OCI-LY7 (cell line): ENCODE measurements around the gene ZMIZ1. TPM values are rescaled to one million over a fixed set of nuclear protein-coding genes. Genes with fewer than 3 reads are reported as not detected.

Experiments used
- BruUV-seq: library from RNA; stranded (reverse); fragments of 400-500 nt; replicated peaks from 2 replicates; lab custom pipeline; 2021; lab: Mats Ljungman, UMichigan
- CTCF ChIA-PET: fragments of 300-600 bp; sonication (Branson Sonifier 250); formaldehyde crosslinking; loops from one replicate; lab custom pipeline; 2022; ENCODE audit warnings: antibody characterized with exemption; ENCODE audit not compliant: unreplicated experiment; lab: Charles Lee
- POLR2A ChIA-PET: fragments of 300-600 bp; sonication (Branson Sonifier 250); formaldehyde crosslinking; loops from one replicate; lab custom pipeline; 2022; ENCODE audit warnings: antibody characterized with exemption; lab: Charles Lee
- DNase-seq: peaks from one replicate; pipeline ENCODE4 v3.0.0-alpha.2; 2015; ENCODE audit warnings: low spot score
- H2AFZ ChIP-seq: fragments of 200-600 bp; sonication (generic), shearing (Covaris generic); 2 replicates; pipeline ENCODE4 v1.6.1; 2014; ENCODE audit warnings: mild to moderate bottlenecking, antibody characterized with exemption, low read length, moderate library complexity
- H3K27ac ChIP-seq: fragments of 200-600 bp; sonication (generic); 2 replicates; pipeline ENCODE4 v1.5.1; 2014; ENCODE audit warnings: mixed run types, low read depth, mild to moderate bottlenecking, moderate library complexity, low read length, inconsistent platforms; ENCODE audit not compliant: poor library complexity, severe bottlenecking
- H3K36me3 ChIP-seq: fragments of 200-600 bp; sonication (generic); 2 replicates; pipeline ENCODE4 v1.6.1; 2014; ENCODE audit warnings: mild to moderate bottlenecking, antibody characterized with exemption, low read length, moderate library complexity, mixed read lengths; ENCODE audit not compliant: insufficient read depth
- H3K4me1 ChIP-seq: fragments of 200-600 bp; sonication (generic); 2 replicates; pipeline ENCODE4 v1.5.1; 2014; ENCODE audit warnings: mild to moderate bottlenecking, low read length; ENCODE audit not compliant: insufficient read depth, poor library complexity, severe bottlenecking
- H3K4me2 ChIP-seq: fragments of 200-600 bp; sonication (generic); 2 replicates; pipeline ENCODE4 v1.6.1; 2014; ENCODE audit warnings: mild to moderate bottlenecking, low read length
- H3K4me3 ChIP-seq: fragments of 200-600 bp; sonication (generic); 2 replicates; pipeline ENCODE4 v1.5.1; 2014; ENCODE audit warnings: mild to moderate bottlenecking, low read depth, low read length; ENCODE audit not compliant: poor library complexity, severe bottlenecking
- H3K79me2 ChIP-seq: fragments of 200-600 bp; sonication (generic); 2 replicates; pipeline ENCODE4 v1.6.1; 2016; ENCODE audit warnings: low read depth, mild to moderate bottlenecking, low read length, moderate library complexity, mixed read lengths; ENCODE audit not compliant: insufficient read depth
- H3K9me2 ChIP-seq: fragments of 200-600 bp; sonication (generic); 2 replicates; pipeline ENCODE4 v1.6.1; 2016; ENCODE audit warnings: mild to moderate bottlenecking, low read length, mixed read lengths; ENCODE audit not compliant: insufficient read depth
- H3K9me3 ChIP-seq: fragments of 200-600 bp; sonication (generic); 2 replicates; pipeline ENCODE4 v1.6.1; 2014; ENCODE audit warnings: mild to moderate bottlenecking, mixed run types, low read length, mixed read lengths
- H4K20me1 ChIP-seq: fragments of 200-600 bp; sonication (generic); 2 replicates; pipeline ENCODE4 v1.6.1; 2014; ENCODE audit warnings: mild to moderate bottlenecking, antibody characterized with exemption, low read length, moderate library complexity, mixed read lengths; ENCODE audit not compliant: insufficient read depth
- CTCF ChIP-seq: fragments of 200-600 bp; sonication (generic); conservative IDR thresholded peaks from 2 replicates; pipeline ENCODE4 v1.5.1; 2014; ENCODE audit warnings: mild to moderate bottlenecking, antibody characterized with exemption, low read length, moderate library complexity, mixed read lengths
- EZH2phosphoT487 ChIP-seq: fragments of 200-600 bp; sonication (generic); IDR thresholded peaks from 2 replicates; pipeline ENCODE4 v1.6.1; 2018; ENCODE audit warnings: low read depth, borderline replicate concordance, mild to moderate bottlenecking, mixed run types, antibody characterized with exemption, low read length, moderate library complexity, mixed read lengths
- intact Hi-C: fragments of 100-400 bp; cut with micrococcal nuclease; formaldehyde crosslinking; loops from one replicate; pipeline ENCODE4 v1.10.0; 2022; ENCODE audit not compliant: unreplicated experiment
- total RNA-seq, 2 experiments: library from RNA; depleted of rRNA in 1 of 2; stranded (reverse); fragments of >200 nt in 1 of 2; shearing (Covaris generic) in 1 of 2; gene quantifications; 2 replicates each; pipeline ENCODE4 v1.2.3, GENCODE V29; 2014 to 2022

ZMIZ1 gene
- total RNA-seq, 2 experiments from 2014 or later, result 20.4 to 66.9 TPM

GRCh38 chr10:79333513-79333912 is 264.7 kb downstream of the ZMIZ1 start:
- ChIA-PET CTCF (no interaction called here), POLR2A (interaction anchor here (1.7 kb wide), 1 partner anchor 31 kb away, joined by 3 read pairs; no protein-coding TSS in a partner anchor)
- H4K20me1 ChIP-seq, result no peaks in the 10 kb centered on the region
- BruUV-seq, result no TSS peak
- no peak for TF ChIP-seq EZH2phosphoT487
- TF ChIP-seq CTCF, result no peak
- no peak overlapping the region for H2AFZ ChIP-seq
- H3K27ac ChIP-seq, result no peak overlapping the region
- H3K79me2 ChIP-seq, result no peaks in the 10 kb centered on the region
- H3K4me3 ChIP-seq, result no peak overlapping the region
- DNase-seq, result no peak
- intact Hi-C loops, result no loop called here
- no peaks in the 10 kb centered on the region for H3K9me2 ChIP-seq
- H3K9me3 ChIP-seq, result no peaks in the 10 kb centered on the region
- H3K36me3 ChIP-seq, result no peaks in the 10 kb centered on the region
- H3K4me1 ChIP-seq, result no peaks in the 10 kb centered on the region
- no peak overlapping the region for H3K4me2 ChIP-seq

- POLR2A ChIA-PET, result interaction anchor here (0.7 kb wide), 1 partner anchor 260 kb away, joined by 4 read pairs; no protein-coding TSS in a partner anchor
- DNase-seq, result no peak
- BruUV-seq, result no TSS peak
- no peak overlapping the region for H3K27ac ChIP-seq
- H3K4me1 ChIP-seq, result no peaks in the 10 kb centered on the region
- no peak overlapping the region for H3K4me2 ChIP-seq
- no peak overlapping the region for H2AFZ ChIP-seq
- TF ChIP-seq EZH2phosphoT487 (no peak), CTCF (no peak)
- H3K9me3 ChIP-seq, result no peaks in the 10 kb centered on the region
- no peak overlapping the region for H3K4me3 ChIP-seq
- intact Hi-C loops, result no loop called here
- H4K20me1 ChIP-seq, result no peaks in the 10 kb centered on the region
- H3K9me2 ChIP-seq, result no peaks in the 10 kb centered on the region
- no peaks in the 10 kb centered on the region for H3K79me2 ChIP-seq
- CTCF ChIA-PET, result interaction anchor here (0.8 kb wide), 1 partner anchor 10 kb away, joined by 3 read pairs; no protein-coding TSS in a partner anchor
- no peaks in the 10 kb centered on the region for H3K36me3 ChIP-seq
Measured at GRCh38 chr10:79334573-79334972, 265.8 kb downstream of the ZMIZ1 start.

GRCh38 chr10:79335094-79335469 is 266.3 kb downstream of the ZMIZ1 start:
- H3K4me1 ChIP-seq, result no peaks in the 10 kb centered on the region
- ChIA-PET POLR2A (interaction anchor here (0.7 kb wide), 1 partner anchor 261 kb away, joined by 4 read pairs; no protein-coding TSS in a partner anchor), CTCF (no interaction called here)
- no peaks in the 10 kb centered on the region for H4K20me1 ChIP-seq
- no peak overlapping the region for H3K4me2 ChIP-seq
- no peak overlapping the region for H2AFZ ChIP-seq
- H3K9me2 ChIP-seq, result no peaks in the 10 kb centered on the region
- no peak for DNase-seq
- TF ChIP-seq EZH2phosphoT487 (no peak), CTCF (no peak)
- H3K4me3 ChIP-seq, result no peak overlapping the region
- H3K9me3 ChIP-seq, result no peaks in the 10 kb centered on the region
- no peaks in the 10 kb centered on the region for H3K79me2 ChIP-seq
- H3K27ac ChIP-seq, result no peak overlapping the region
- H3K36me3 ChIP-seq, result no peaks in the 10 kb centered on the region
- BruUV-seq, result no TSS peak
- intact Hi-C loops, result no loop called here
